Memory B cell (primary cell): ENCODE data around the gene IGF1R.
"Not testable (repeated sequence)": the region's sequence is repeated elsewhere in the genome, so short reads cannot be mapped to it uniquely, and the experiment has no call there.

Experiments
- ATAC-seq: fragments of 150-1000 bp; cut with Tn5 transposase; 2 replicates; pipeline ENCODE4 v1.10.0; 2021; ENCODE audit warnings: low read depth, mild to moderate bottlenecking, moderate library complexity
- DNase-seq, 2 donors: peaks; one replicate each; pipeline ENCODE4 v3.0.0; 2022; ENCODE audit warnings: low spot score in 2 of 2
- H3K27ac Mint-ChIP-seq: one replicate; pipeline ENCODE4 v1.8.0; 2022; ENCODE audit warnings: mild to moderate bottlenecking, moderate library complexity, mixed read lengths
- H3K27me3 Mint-ChIP-seq: one replicate; pipeline ENCODE4 v1.8.0; 2022; ENCODE audit warnings: mixed read lengths
- H3K36me3 Mint-ChIP-seq: one replicate; pipeline ENCODE4 v1.8.0; 2022; ENCODE audit warnings: mild to moderate bottlenecking, mixed read lengths
- H3K4me1 Mint-ChIP-seq: one replicate; pipeline ENCODE4 v1.8.0; 2022; ENCODE audit warnings: mixed read lengths
- H3K4me3 Mint-ChIP-seq: one replicate; pipeline ENCODE4 v1.8.0; 2022; ENCODE audit warnings: mild to moderate bottlenecking, moderate library complexity, mixed read lengths
- H3K9me3 Mint-ChIP-seq: one replicate; pipeline ENCODE4 v1.8.0; 2022; ENCODE audit warnings: mixed read lengths

Gene IGF1R

GRCh38 chr15:98647774-98648653 is at the start of gene IGF1R:
TSS of gene IGF1R (plus strand) at chr15:98648539. CDS start at chr15:98649582, 1,043 bp downstream.
- H3K4me3 Mint-ChIP-seq = peak within 1 kb of the TSS; percentile 92
- DNase-seq = peak; percentile 86 to 89
- peaks cover 2% of the 10 kb centered on the region for H3K9me3 Mint-ChIP-seq

GRCh38 chr15:98599909-98600691 is 48.2 kb upstream of the IGF1R start:
- H3K9me3 Mint-ChIP-seq = no peaks in the 10 kb centered on the region
- peaks cover 7% of the 10 kb centered on the region for H3K4me1 Mint-ChIP-seq
- DNase-seq (no peak), ATAC-seq (peak; percentile 88)
- H3K36me3 Mint-ChIP-seq = no peaks in the 10 kb centered on the region
- peak overlapping the region; percentile 84 for H3K27ac Mint-ChIP-seq
- H3K27me3 Mint-ChIP-seq = no peaks in the 10 kb centered on the region
- H3K4me3 Mint-ChIP-seq = peak overlapping the region; percentile 94

More at GRCh38 chr15:98647774-98648653, at the start of gene IGF1R:
- peak within 1 kb of the TSS; percentile 90 for H3K27ac Mint-ChIP-seq
- H3K4me1 Mint-ChIP-seq = peaks cover 21% of the 10 kb centered on the region
- peaks cover 12% of the 10 kb centered on the region for H3K27me3 Mint-ChIP-seq
- peak; percentile 52 for ATAC-seq
- H3K36me3 Mint-ChIP-seq = peaks cover 3% of the 10 kb centered on the region

GRCh38 chr15:98604983-98605382 is 43.4 kb upstream of the IGF1R start:
- H3K4me1 Mint-ChIP-seq = peaks cover 5% of the 10 kb centered on the region
- DNase-seq = no peak
- ATAC-seq = no peak
- no peak overlapping the region for H3K27ac Mint-ChIP-seq
- H3K9me3 Mint-ChIP-seq = no peaks in the 10 kb centered on the region
- no peaks in the 10 kb centered on the region for H3K36me3 Mint-ChIP-seq
- H3K4me3 Mint-ChIP-seq = no peak overlapping the region
- no peaks in the 10 kb centered on the region for H3K27me3 Mint-ChIP-seq

- peaks cover 3% of the 10 kb centered on the region for H3K27me3 Mint-ChIP-seq
- H3K4me3 Mint-ChIP-seq = no peak overlapping the region
- no peaks in the 10 kb centered on the region for H3K9me3 Mint-ChIP-seq
- H3K36me3 Mint-ChIP-seq = no peaks in the 10 kb centered on the region
- DNase-seq (no peak), ATAC-seq (no peak)
- H3K27ac Mint-ChIP-seq = no peak overlapping the region
- no peaks in the 10 kb centered on the region for H3K4me1 Mint-ChIP-seq
These were observed 39.0 kb upstream of the IGF1R start for GRCh38 chr15:98609144-98609852.

- Mint-ChIP-seq H3K36me3 (no peaks in the 10 kb centered on the region), H3K4me1 (no peaks in the 10 kb centered on the region), H3K27ac (no peak overlapping the region), H3K9me3 (no peaks in the 10 kb centered on the region), H3K4me3 (no peak overlapping the region), H3K27me3 (peaks cover 3% of the 10 kb centered on the region)
- DNase-seq (no peak), ATAC-seq (no peak)
These were observed 37.3 kb upstream of the IGF1R start for GRCh38 chr15:98610991-98611390.

- Mint-ChIP-seq H3K4me3 (no peak overlapping the region), H3K9me3 (no peaks in the 10 kb centered on the region), H3K36me3 (no peaks in the 10 kb centered on the region), H3K27me3 (peaks cover 7% of the 10 kb centered on the region), H3K27ac (no peak overlapping the region), H3K4me1 (no peaks in the 10 kb centered on the region)
- no peak for ATAC-seq
- DNase-seq = no peak
These were observed 36.5 kb upstream of the IGF1R start for GRCh38 chr15:98611808-98612207.

- Mint-ChIP-seq H3K27ac (no peak overlapping the region), H3K4me1 (no peaks in the 10 kb centered on the region), H3K36me3 (no peaks in the 10 kb centered on the region), H3K4me3 (no peak overlapping the region), H3K9me3 (no peaks in the 10 kb centered on the region), H3K27me3 (peaks cover 7% of the 10 kb centered on the region)
- ATAC-seq = no peak
- no peak for DNase-seq
These were observed 35.7 kb upstream of the IGF1R start for GRCh38 chr15:98612490-98613110.

GRCh38 chr15:98614681-98615080 is 33.7 kb upstream of the IGF1R start:
- no peak for DNase-seq
- Mint-ChIP-seq H3K36me3 (no peaks in the 10 kb centered on the region), H3K4me3 (no peak overlapping the region), H3K27ac (no peak overlapping the region), H3K9me3 (no peaks in the 10 kb centered on the region), H3K27me3 (peaks cover 8% of the 10 kb centered on the region), H3K4me1 (no peaks in the 10 kb centered on the region)
- no peak for ATAC-seq

- Mint-ChIP-seq H3K27me3 (peaks cover 7% of the 10 kb centered on the region), H3K27ac (no peak overlapping the region), H3K9me3 (no peaks in the 10 kb centered on the region), H3K4me1 (no peaks in the 10 kb centered on the region), H3K36me3 (no peaks in the 10 kb centered on the region), H3K4me3 (no peak overlapping the region)
- no peak for ATAC-seq
- no peak for DNase-seq
These were observed 31.9 kb upstream of the IGF1R start for GRCh38 chr15:98616397-98616796.

GRCh38 chr15:98617328-98617980 is 30.9 kb upstream of the IGF1R start:
- Mint-ChIP-seq H3K27me3 (peaks cover 7% of the 10 kb centered on the region), H3K4me1 (no peaks in the 10 kb centered on the region), H3K27ac (no peak overlapping the region), H3K36me3 (no peaks in the 10 kb centered on the region), H3K4me3 (no peak overlapping the region), H3K9me3 (no peaks in the 10 kb centered on the region)
- DNase-seq = no peak
- no peak for ATAC-seq

- H3K4me1 Mint-ChIP-seq, DNase-seq, H3K27ac Mint-ChIP-seq, H3K27me3 Mint-ChIP-seq, H3K36me3 Mint-ChIP-seq, H3K4me3 Mint-ChIP-seq, H3K9me3 Mint-ChIP-seq, ATAC-seq: not testable (repeated sequence)
These were observed 29.8 kb upstream of the IGF1R start for GRCh38 chr15:98618576-98618975.

GRCh38 chr15:98620020-98620419 is 28.3 kb upstream of the IGF1R start:
- H3K27me3 Mint-ChIP-seq = peaks cover 7% of the 10 kb centered on the region
- H3K27ac Mint-ChIP-seq = no peak overlapping the region

GRCh38 chr15:98621021-98621420 is 27.3 kb upstream of the IGF1R start:
- H3K9me3 Mint-ChIP-seq = no peaks in the 10 kb centered on the region
- H3K4me1 Mint-ChIP-seq = no peaks in the 10 kb centered on the region
- H3K27me3 Mint-ChIP-seq = peaks cover 7% of the 10 kb centered on the region
- ATAC-seq (no peak), DNase-seq (no peak)
- H3K27ac Mint-ChIP-seq = no peak overlapping the region
- H3K36me3 Mint-ChIP-seq = no peaks in the 10 kb centered on the region
- no peak overlapping the region for H3K4me3 Mint-ChIP-seq

More at GRCh38 chr15:98620020-98620419, 28.3 kb upstream of the IGF1R start:
- H3K4me3 Mint-ChIP-seq = no peak overlapping the region
- DNase-seq = no peak
- ATAC-seq = no peak
- no peaks in the 10 kb centered on the region for H3K9me3 Mint-ChIP-seq
- H3K4me1 Mint-ChIP-seq = no peaks in the 10 kb centered on the region
- H3K36me3 Mint-ChIP-seq = no peaks in the 10 kb centered on the region
